Stimulated activated naive B cell treated with anti-CD40 and anti-IgM and Interleukin-4, amounts not matched to agents 10 μg/mL and 1 μg/mL and 100 μg/mL, for 72 hours (primary cell): ENCODE results near the gene LRRC8D.

Experiments
- ATAC-seq, 2 donors: fragments of 150-1000 bp; cut with Tn5 transposase; replicated peaks; 2 replicates each; pipeline ENCODE4 v1.10.0; 2021; ENCODE audit warnings: moderate library complexity in 1 of 2
- DNase-seq: peaks from one replicate; pipeline ENCODE4 v3.0.0; 2021
- H3K27ac Mint-ChIP-seq: one replicate; pipeline ENCODE4 v1.8.0; 2022; ENCODE audit warnings: mild to moderate bottlenecking, mixed read lengths
- H3K27me3 Mint-ChIP-seq, 2 donors: one replicate each; pipeline ENCODE4 v1.8.0; 2022; ENCODE audit warnings: mixed read lengths in 2 of 2
- H3K36me3 Mint-ChIP-seq, 2 donors: one replicate each; pipeline ENCODE4 v1.8.0; 2022; ENCODE audit warnings: mixed read lengths in 2 of 2, mild to moderate bottlenecking in 1 of 2
- H3K4me1 Mint-ChIP-seq, 2 donors: one replicate each; pipeline ENCODE4 v1.8.0; 2022; ENCODE audit warnings: mixed read lengths in 2 of 2, mild to moderate bottlenecking in 1 of 2
- H3K4me3 Mint-ChIP-seq, 2 donors: one replicate each; pipeline ENCODE4 v1.8.0; 2022; ENCODE audit warnings: mild to moderate bottlenecking in 2 of 2, mixed read lengths in 2 of 2, moderate library complexity in 1 of 2
- H3K9me3 Mint-ChIP-seq, 2 donors: one replicate each; pipeline ENCODE4 v1.8.0; 2022; ENCODE audit warnings: mixed read lengths in 2 of 2, mild to moderate bottlenecking in 1 of 2

LRRC8D gene

DNA sequence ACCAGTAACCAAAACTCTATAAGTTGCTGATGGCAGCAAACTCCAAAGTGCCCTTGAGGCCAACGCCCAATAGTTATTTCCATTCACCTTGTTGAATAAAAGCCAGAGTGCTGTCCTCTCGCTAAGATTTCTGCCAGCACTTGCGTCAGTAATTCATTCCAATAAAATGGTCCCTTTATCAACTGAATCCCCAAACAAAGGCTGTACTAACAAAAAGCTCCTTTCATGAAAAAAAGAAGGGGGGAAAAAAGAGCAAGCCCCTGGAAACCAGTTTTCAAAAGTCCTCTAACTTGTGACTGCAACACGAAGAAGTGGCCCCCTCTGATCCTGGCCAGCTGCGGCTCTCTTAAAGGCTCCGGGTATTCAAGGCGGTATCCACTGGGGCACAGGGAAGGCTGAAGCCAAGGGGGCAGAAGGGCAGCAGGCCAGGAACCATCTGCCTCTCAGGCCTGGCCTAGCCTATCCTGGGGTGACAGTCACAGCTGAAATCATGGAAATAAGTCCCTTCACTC, 118.3 kb downstream of the LRRC8D start:
- H3K36me3 Mint-ChIP-seq = peaks cover 18 to 31% of the 10 kb centered on the region in 2 donors
- H3K4me1 Mint-ChIP-seq = peaks cover 23 to 54% of the 10 kb centered on the region in 2 donors
- no peak overlapping the region for H3K27ac Mint-ChIP-seq
- no peak for ATAC-seq
- DNase-seq = no peak
- no peak overlapping the region for H3K4me3 Mint-ChIP-seq
- no peaks in the 10 kb centered on the region for H3K27me3 Mint-ChIP-seq
- no peaks in the 10 kb centered on the region for H3K9me3 Mint-ChIP-seq

DNA sequence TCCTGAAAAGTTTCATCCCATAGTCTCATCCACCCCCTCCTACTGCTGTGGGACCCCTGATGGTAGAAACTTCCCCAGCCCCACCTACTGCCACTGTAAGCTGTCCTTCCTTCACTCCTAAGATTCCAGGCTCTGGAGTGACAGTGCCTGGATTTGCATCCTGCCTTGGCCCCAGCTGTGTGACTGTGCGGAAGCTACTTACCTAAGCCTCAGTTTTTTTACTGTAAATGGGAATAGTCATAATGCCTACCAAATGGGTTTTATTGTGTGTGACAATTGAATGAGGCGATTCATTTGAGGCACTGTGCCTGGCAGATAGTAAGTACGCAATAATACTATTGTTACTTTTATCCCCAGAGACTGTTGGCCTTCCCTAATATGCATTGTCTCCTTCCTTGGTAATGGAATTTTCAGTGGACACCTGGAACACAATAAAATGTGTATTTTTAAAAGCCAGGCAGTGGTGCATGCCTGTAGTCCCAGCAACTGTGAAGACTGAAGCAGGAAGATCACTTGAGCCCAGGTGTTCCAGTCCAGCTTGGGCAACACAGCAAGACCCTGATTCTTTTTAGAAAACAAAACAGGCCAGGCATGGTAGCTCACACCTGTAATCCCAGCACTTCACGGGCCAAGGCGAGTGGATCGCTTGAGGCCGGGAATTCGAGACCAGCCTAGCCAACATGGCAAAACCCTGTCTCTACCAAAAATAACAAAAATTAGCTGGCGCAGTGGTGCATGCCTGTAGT, 119.0 kb downstream of the LRRC8D start:
- peak overlapping the region; percentile 31 for H3K27ac Mint-ChIP-seq
- H3K36me3 Mint-ChIP-seq = peaks cover 12 to 23% of the 10 kb centered on the region in 2 donors
- ATAC-seq (no peak), DNase-seq (no peak)
- no peaks in the 10 kb centered on the region for H3K27me3 Mint-ChIP-seq
- H3K4me3 Mint-ChIP-seq = no peak overlapping the region
- no peaks in the 10 kb centered on the region for H3K9me3 Mint-ChIP-seq
- peaks cover 23 to 54% of the 10 kb centered on the region in 2 donors for H3K4me1 Mint-ChIP-seq

DNA sequence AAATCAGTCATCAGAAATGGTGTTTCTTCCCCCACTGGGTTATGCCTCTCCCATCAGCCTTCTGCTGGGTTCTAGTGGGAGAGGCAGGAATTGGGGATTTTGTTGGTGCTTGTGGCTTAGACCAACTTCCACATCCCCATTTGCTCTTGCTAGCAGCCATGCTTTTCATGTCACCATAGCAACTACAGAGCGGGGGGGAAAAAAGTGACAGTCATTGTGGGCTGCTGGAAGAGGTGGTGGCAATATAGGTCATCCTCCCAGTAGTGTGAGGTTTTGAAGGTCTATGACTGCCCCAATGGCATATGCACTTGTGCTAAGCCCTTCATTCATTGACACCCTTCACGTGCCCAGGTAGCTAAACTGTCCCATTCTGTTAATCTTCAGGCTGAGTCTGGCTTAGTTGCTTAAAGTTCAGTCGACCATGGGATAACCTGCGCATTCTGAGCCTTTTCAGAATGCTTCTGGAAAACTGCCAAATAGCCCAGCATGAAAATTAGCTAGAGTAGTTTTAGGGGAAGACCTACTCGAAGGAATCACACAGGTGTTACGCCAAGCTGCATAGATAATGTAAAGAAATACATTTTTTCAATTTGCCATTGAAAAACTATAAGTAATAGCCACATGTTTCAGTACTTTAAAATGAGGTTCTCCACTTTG, 120.4 kb downstream of the LRRC8D start:
- H3K4me1 Mint-ChIP-seq = peaks cover 26 to 59% of the 10 kb centered on the region in 2 donors
- peak overlapping the region; percentile 59 for H3K27ac Mint-ChIP-seq
- H3K4me3 Mint-ChIP-seq = no peak overlapping the region
- DNase-seq (peak; percentile 61), ATAC-seq (peak; percentile 83 to 84)
- no peaks in the 10 kb centered on the region for H3K9me3 Mint-ChIP-seq
- peaks cover 6 to 14% of the 10 kb centered on the region in 2 donors for H3K36me3 Mint-ChIP-seq
- H3K27me3 Mint-ChIP-seq = no peaks in the 10 kb centered on the region

DNA sequence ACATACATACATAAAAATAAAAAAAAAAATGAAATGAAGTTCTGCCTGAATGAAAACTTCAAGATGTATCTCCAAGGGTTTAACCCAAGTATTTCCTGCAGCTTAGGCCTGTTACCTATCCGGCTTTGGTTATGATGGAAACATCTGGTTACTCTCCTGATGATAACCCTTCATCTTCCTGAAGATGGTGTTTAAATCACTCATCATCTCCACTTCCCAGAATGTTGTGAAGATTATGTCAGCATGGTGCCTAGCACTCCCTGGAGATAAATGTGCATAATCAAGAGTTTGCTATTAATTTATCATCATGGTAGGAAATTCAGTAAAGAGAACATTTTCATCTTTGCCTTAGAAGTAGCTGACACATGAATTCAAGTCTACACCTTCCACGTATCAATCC, 121.2 kb downstream of the LRRC8D start:
- no peak overlapping the region for H3K4me3 Mint-ChIP-seq
- DNase-seq (no peak), ATAC-seq (no peak)
- no peak overlapping the region for H3K27ac Mint-ChIP-seq
- peaks cover 6 to 14% of the 10 kb centered on the region in 2 donors for H3K36me3 Mint-ChIP-seq
- H3K27me3 Mint-ChIP-seq = no peaks in the 10 kb centered on the region
- H3K9me3 Mint-ChIP-seq = no peaks in the 10 kb centered on the region
- H3K4me1 Mint-ChIP-seq = peaks cover 27 to 60% of the 10 kb centered on the region in 2 donors

DNA sequence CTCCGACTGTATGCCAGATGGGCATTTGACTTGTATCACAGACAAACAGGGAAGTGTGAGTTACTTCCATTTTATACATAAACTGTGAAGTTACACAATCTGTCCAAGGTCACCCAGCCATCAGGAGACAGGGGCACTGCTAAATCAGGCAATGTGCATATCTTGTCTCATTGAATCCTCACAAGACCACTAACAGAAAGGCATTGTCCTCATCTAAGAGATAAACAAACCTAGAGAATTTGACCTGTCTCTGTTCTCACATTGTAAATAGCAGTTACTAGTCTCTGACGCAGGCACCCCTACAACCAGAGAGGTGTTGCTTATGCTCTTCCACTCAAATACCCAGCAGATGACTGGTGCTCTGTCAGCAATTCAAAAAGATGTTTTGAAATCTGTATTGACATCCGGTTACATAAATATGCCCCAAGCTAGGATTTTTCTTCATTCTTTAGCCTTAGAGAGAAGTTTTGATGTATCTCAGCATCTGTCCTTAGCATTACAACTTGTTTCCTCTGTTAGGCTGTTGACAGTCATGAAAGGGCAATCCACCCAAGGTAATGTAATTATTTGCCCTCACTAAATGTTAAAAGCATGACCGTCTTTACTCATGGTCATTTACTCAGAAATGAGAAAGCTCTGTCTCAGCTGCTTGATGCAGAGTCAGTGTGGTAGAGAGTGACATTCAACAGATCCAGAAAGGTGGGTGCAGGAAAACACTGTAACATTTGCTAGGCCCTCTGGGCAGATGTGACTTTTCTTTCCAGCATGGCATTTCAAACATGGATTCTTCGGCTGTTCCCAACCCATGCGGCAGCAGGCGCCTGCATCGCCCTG, 122.2 kb downstream of the LRRC8D start:
- DNase-seq (no peak), ATAC-seq (peak in 1 of 2 donors; percentile 26)
- Mint-ChIP-seq H3K4me3 (no peak overlapping the region), H3K27me3 (no peaks in the 10 kb centered on the region), H3K27ac (peak overlapping the region; percentile 56), H3K9me3 (no peaks in the 10 kb centered on the region), H3K36me3 (peaks cover 6 to 14% of the 10 kb centered on the region in 2 donors), H3K4me1 (peaks cover 22 to 53% of the 10 kb centered on the region in 2 donors)

DNA sequence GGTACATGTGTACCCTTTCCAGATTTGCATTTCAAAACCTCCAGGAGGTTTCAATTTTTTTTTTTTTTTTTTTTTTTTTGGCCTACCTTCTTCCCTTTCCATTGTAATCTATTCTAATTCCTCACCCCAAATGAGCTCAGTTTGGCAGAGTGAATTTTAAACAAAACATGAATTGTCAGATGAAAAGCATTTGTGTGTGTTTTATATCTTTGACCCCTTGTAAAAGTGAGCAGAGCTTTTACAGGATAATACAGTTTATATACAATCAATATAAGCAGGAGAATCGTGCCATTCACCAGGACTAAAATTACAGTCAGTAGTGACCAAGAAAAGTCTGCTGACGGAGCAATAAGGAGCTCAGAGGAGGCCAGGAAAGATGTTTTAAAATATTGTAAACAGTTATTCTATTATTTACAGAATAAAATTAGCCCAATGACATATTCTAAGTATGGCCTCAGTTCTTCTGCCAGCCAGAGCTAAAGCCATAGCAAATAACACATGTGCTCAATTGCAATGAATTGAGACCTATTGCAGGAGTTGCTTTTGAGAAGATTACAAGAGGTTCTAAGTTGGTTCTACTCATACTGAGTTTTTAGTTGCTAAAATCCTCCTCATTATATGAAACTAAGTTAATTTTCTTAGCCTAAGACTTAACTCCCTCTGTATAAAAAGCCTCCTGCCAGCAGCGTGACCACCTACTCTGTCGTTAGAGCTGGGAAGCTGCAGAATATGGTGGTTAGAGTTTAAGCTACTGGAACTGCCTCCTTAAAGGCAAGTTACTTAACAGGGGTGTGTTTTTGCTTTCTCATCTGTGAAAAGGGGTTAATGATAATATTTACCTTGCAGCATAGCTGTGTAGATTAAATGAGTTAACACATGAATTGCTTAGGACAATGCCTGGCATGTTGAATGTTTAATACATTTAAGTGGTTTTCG, 123.3 kb downstream of the LRRC8D start:
- no peak overlapping the region for H3K4me3 Mint-ChIP-seq
- H3K4me1 Mint-ChIP-seq = peaks cover 17 to 42% of the 10 kb centered on the region in 2 donors
- DNase-seq (no peak), ATAC-seq (no peak)
- no peaks in the 10 kb centered on the region for H3K27me3 Mint-ChIP-seq
- peaks cover 6 to 7% of the 10 kb centered on the region in 2 donors for H3K36me3 Mint-ChIP-seq
- H3K27ac Mint-ChIP-seq = no peak overlapping the region
- H3K9me3 Mint-ChIP-seq = no peaks in the 10 kb centered on the region

DNA sequence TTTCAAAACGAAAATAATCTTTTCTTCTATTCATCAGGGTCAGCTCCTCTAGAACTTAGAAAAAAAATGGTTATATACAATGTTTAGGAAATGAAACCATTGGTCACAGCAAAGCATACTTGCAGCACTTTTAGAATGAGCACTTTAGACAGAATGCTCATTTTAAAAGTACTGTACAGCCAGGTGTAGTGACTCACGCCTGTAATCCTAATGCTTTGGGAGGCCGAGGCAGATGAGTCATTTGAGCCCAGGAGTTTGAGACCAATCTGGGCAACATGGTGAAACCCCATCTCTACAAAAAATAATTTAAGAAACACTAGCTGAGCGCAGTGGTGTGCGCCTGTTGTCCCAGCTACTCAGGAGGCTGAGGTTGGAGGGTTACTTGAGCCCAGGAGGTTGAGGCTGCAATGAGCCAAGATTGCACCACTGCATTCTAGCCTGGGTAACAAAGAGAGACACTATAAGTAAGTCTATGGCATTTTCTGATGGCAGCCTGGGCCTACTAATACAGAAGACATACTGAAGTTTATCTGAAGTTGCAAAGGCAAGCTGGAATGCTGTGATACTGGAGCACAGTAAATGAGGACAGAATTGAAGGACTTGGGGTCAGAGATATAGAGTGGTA, 125.1 kb downstream of the LRRC8D start:
- H3K4me3 Mint-ChIP-seq = peak overlapping the region in 1 of 2 donors; percentile 1
- H3K36me3 Mint-ChIP-seq = no peaks in the 10 kb centered on the region
- peaks cover 13 to 25% of the 10 kb centered on the region in 2 donors for H3K4me1 Mint-ChIP-seq
- peak; percentile 60 to 76 for ATAC-seq
- no peak for DNase-seq
- no peaks in the 10 kb centered on the region for H3K27me3 Mint-ChIP-seq
- H3K27ac Mint-ChIP-seq = no peak overlapping the region
- H3K9me3 Mint-ChIP-seq = no peaks in the 10 kb centered on the region

DNA sequence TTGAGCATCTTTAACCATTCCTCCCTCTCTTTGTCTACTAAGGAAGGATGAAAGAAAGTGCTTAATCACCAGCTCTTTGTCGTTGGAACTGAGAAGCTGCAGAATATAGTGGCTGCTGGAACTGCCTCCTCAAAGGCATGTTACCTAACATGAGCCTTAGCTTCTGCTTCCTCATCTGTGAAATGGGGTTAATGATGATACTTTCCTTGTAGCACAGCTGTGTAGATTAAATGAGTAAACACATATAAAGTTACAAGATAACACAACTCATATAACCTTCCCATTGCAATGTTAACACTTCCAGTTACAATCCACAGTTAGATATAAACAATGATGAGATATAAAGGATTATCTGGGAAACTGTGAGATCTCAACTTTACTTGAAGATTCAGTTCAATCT, 125.7 kb downstream of the LRRC8D start:
- no peak overlapping the region for H3K4me3 Mint-ChIP-seq
- DNase-seq (no peak), ATAC-seq (no peak)
- no peak overlapping the region for H3K27ac Mint-ChIP-seq
- peaks cover 8 to 20% of the 10 kb centered on the region in 2 donors for H3K4me1 Mint-ChIP-seq
- no peaks in the 10 kb centered on the region for H3K36me3 Mint-ChIP-seq
- no peaks in the 10 kb centered on the region for H3K27me3 Mint-ChIP-seq
- no peaks in the 10 kb centered on the region for H3K9me3 Mint-ChIP-seq

DNA sequence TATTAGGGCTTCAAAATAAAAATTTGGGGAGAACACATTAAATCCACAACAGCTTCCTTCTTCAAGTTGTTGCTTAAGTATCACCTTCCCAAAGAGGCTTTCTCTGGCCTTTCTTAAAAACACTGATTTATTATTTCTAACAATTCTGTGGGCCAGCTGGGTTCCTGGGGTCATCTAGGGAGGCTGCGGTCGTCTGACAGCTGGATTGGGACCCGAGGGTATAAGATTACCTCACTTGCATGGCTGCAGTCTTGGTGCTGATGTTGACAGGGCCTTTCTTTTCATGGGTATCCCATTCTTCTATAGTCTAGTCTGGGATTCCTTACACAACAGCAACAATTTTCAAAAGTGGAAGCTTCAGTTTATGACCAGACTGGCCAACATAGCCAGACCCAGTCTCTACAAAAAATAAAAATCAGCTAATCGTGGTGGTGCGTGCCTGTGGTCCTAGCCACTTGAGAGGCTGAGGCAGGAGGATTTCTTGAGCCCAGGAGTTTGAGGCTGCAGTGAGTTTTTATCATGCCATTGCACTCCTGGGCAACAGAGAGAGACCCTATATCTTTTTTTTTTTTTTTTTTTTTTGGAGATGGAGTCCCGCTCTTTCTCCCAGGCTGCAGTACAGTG, 128.0 kb downstream of the LRRC8D start:
- Mint-ChIP-seq H3K9me3 (no peaks in the 10 kb centered on the region), H3K36me3 (no peaks in the 10 kb centered on the region), H3K27me3 (no peaks in the 10 kb centered on the region), H3K27ac (no peak overlapping the region), H3K4me1 (peaks cover 7 to 18% of the 10 kb centered on the region in 2 donors), H3K4me3 (no peak overlapping the region)
- DNase-seq = no peak
- no peak for ATAC-seq

DNA sequence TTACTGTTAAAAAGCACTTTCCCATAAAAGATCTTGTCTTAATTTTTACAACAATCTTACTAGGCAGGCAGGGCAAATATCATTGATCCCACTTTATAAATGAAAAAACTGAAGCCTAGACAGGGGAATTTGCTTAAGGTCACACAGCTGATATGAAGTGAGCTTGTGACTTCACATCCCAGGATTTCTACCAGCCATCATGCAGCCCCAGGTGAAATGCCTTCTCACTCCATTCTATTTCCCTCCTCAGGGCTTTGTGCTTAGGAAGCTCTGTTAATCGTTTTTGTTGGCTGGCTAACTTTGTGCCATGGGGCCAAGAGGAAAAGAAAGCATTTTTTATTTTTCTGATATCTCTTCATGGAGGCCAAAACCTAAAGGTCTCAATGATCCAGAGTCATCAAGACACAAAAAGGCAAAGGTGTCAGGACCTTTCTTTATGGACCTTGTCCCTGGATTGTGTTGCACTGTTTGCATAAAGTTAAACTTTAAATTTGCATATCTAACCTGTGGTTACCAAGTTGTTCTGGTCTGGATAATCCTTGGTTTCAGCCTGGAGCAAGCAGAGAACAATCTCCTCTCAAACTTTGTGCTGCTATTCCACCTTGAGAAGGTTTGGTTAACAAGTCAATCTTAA, 129.3 kb downstream of the LRRC8D start:
- no peak for ATAC-seq
- H3K4me1 Mint-ChIP-seq = peaks cover 7 to 18% of the 10 kb centered on the region in 2 donors
- H3K36me3 Mint-ChIP-seq = no peaks in the 10 kb centered on the region
- no peak overlapping the region for H3K27ac Mint-ChIP-seq
- H3K9me3 Mint-ChIP-seq = no peaks in the 10 kb centered on the region
- no peak for DNase-seq
- no peaks in the 10 kb centered on the region for H3K27me3 Mint-ChIP-seq
- H3K4me3 Mint-ChIP-seq = no peak overlapping the region

DNA sequence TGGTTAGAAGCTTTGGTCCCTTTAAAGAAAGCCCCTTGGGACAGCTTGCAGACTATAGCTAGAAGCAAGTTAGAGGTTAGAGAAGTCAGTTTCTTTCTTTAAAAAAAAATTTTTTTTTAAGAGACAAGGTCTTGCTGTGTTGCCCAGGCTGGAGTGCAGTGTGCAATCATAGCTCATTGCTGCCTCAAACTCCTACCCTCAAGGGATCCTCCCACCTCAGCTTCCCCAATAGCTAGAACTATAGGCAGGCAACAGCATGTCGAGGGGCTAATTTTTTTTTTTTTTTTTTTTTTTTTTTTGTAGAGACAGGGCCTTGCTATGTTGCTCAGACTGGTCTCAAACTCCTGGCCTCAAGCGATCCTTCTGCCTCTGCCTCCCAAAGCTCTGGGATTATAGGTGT, 129.9 kb downstream of the LRRC8D start:
- Mint-ChIP-seq H3K4me1 (peaks cover 7 to 18% of the 10 kb centered on the region in 2 donors), H3K9me3 (no peaks in the 10 kb centered on the region), H3K4me3 (no peak overlapping the region), H3K27me3 (no peaks in the 10 kb centered on the region), H3K36me3 (no peaks in the 10 kb centered on the region), H3K27ac (no peak overlapping the region)
- ATAC-seq (no peak), DNase-seq (no peak)

DNA sequence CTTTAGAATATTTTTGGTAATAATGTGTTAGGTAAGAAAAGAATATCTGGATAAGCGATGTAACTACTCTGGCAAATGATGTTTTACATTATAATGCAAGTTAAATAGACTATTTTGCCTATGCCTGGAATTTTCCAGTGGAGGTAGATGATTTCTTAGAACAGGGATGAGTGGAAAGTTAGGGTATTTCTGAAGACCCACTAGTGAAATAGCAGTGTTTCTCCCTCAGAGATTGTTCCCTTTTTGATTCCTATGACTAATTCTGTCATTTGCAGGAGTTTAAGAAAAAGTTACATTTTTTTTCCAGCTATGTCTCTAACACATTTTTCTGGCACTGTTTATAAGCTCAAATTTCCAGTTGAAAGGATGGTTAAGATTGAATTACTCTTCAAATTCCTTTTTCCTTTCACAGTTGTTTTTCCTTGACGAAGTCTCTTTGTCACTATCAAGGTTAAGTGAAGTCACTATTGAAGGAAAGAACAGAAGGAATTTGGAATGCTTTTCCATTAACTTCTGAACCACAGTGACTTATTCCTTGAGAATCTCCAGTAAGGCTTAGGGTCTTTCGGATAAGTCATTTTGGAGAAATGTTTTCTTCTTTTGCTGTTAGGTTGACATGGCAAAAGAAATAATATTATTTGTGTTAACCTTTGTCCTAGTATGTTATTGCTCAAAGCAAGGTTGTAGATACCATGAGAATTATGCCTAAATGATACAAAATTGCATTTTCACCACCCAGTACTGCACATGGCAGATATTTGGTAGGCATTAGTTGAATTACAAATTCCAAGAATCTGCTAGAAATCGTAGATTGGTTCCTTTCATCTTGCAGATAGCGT, 131.2 kb downstream of the LRRC8D start:
- DNase-seq = no peak
- Mint-ChIP-seq H3K27ac (no peak overlapping the region), H3K9me3 (no peaks in the 10 kb centered on the region), H3K36me3 (no peaks in the 10 kb centered on the region), H3K4me1 (peaks cover 9 to 18% of the 10 kb centered on the region in 2 donors), H3K27me3 (no peaks in the 10 kb centered on the region), H3K4me3 (no peak overlapping the region)
- no peak for ATAC-seq
